ENCODE data around the gene SYCE3.

SYCE3 gene

DNA sequence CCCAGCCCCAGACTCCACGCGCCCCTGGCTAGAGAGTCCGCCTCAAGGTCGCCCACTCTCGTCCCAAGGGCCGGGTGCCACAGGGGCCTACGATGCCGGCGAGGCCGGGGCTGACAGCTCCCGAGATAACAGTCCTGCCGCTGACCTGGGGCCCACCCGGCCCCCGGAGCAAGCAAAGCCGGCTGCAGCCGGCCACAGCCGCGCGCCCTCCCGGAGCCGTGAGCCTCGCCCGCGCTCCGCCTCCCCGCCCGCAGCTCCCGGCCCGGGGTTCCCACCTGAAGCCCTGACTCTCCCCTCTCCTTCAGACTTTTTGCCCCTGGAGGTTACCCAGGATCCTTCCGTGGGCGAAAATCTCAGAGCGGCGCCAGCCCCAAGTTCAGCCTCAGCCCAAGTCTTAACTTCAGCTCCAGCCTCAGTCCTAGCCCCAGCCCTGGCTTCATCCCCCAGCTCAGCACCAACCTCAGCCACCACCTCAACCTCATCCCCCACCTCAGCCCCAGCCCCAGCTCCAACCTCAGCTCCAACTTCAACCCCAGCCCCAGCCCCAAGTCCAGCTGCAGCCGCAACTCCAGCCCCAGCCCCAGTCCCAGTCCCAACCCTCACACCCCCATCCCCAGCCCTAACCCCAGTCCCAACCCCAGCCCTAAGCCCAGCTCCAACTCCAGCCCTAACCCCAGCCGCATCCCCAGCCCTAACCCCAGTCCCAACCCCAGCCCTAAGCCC lies 15.3 kb downstream of the SYCE3 start:
- Histone ChIP-seq H3K36me3 (ENCODE audit: control insufficient read depth, insufficient read depth, low read length) (no peaks in the 10 kb centered on the region), H3K79me2 (no peaks in the 10 kb centered on the region), H3K9me3 (ENCODE audit: control insufficient read depth, low read length) (no peaks in the 10 kb centered on the region), H3K4me1 (peaks cover 7% of the 10 kb centered on the region), H3K4me3 (ENCODE audit: low read depth, low read length) (peak overlapping the region; percentile 19), H2AFZ (no peak overlapping the region), H3K27ac (no peak overlapping the region), H3K27me3 (ENCODE audit: control insufficient read depth, insufficient read depth, low read length) (no peaks in the 10 kb centered on the region), H3K9ac (no peak overlapping the region), H3K4me2 (ENCODE audit: low read length) (peak overlapping the region; percentile 56)
- TF ChIP-seq, protein P1, sequence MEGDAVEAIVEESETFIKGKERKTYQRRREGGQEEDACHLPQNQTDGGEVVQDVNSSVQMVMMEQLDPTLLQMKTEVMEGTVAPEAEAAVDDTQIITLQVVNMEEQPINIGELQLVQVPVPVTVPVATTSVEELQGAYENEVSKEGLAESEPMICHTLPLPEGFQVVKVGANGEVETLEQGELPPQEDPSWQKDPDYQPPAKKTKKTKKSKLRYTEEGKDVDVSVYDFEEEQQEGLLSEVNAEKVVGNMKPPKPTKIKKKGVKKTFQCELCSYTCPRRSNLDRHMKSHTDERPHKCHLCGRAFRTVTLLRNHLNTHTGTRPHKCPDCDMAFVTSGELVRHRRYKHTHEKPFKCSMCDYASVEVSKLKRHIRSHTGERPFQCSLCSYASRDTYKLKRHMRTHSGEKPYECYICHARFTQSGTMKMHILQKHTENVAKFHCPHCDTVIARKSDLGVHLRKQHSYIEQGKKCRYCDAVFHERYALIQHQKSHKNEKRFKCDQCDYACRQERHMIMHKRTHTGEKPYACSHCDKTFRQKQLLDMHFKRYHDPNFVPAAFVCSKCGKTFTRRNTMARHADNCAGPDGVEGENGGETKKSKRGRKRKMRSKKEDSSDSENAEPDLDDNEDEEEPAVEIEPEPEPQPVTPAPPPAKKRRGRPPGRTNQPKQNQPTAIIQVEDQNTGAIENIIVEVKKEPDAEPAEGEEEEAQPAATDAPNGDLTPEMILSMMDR (IDR thresholded peaks at IDR 0.05): no peak

DNA sequence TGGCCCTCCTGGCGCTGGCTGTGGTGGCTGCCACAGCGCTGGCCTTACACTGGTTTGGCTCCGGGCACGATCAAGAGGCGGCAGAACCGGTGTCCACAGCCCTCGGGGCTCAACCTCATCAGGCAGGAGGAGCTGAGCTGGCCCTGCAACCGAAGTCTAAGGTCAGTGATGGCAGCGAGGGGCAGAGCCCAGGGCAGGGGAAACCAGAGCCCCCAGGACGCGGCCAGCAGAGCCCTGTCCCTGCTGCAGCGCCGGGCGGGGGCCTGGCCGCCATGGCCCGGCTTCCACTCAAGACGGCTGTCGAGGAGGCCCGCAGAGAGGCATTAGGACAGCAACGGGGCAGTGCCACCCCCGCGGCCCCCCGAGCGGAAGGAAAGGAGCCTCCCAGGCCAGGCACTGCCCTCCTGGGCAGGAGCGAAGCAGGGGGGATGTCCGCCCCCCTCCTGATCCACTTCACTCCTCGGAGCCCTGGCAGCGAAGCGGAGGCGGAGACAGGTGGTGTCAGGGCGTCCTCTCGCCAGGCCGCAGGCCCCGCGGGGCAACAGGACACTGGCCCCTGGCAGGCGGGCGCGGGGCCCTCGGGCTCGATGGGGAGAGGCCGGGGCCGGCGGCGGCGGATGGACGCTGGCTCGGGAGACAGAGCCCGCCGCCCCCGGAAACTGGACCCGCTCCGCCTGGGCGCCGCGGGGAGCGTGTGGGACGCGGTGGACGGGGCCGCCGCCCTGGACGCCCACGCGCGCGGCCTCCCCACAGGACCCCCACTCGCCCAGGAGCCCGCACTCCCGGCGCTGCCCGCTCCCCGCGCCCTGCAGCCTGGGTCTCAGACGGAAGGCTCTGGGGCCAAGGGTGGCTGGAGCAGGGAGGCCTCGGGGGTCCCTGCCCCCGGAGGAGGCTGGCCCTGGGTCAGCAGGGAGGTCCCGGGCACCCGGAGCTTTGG lies 16.1 kb downstream of the SYCE3 start:
- Histone ChIP-seq H3K36me3 (ENCODE audit: control insufficient read depth, insufficient read depth, low read length) (no peaks in the 10 kb centered on the region), H3K9ac (no peak overlapping the region), H3K27ac (no peak overlapping the region), H3K4me2 (ENCODE audit: low read length) (peak overlapping the region; percentile 56), H3K4me1 (peaks cover 7% of the 10 kb centered on the region), H3K27me3 (ENCODE audit: control insufficient read depth, insufficient read depth, low read length) (no peaks in the 10 kb centered on the region), H2AFZ (peak overlapping the region; percentile 70), H3K79me2 (no peaks in the 10 kb centered on the region), H3K4me3 (ENCODE audit: low read depth, low read length) (peak overlapping the region; percentile 19), H3K9me3 (ENCODE audit: control insufficient read depth, low read length) (no peaks in the 10 kb centered on the region)
- TF ChIP-seq, protein P1 (IDR thresholded peaks at IDR 0.05): no peak

DNA sequence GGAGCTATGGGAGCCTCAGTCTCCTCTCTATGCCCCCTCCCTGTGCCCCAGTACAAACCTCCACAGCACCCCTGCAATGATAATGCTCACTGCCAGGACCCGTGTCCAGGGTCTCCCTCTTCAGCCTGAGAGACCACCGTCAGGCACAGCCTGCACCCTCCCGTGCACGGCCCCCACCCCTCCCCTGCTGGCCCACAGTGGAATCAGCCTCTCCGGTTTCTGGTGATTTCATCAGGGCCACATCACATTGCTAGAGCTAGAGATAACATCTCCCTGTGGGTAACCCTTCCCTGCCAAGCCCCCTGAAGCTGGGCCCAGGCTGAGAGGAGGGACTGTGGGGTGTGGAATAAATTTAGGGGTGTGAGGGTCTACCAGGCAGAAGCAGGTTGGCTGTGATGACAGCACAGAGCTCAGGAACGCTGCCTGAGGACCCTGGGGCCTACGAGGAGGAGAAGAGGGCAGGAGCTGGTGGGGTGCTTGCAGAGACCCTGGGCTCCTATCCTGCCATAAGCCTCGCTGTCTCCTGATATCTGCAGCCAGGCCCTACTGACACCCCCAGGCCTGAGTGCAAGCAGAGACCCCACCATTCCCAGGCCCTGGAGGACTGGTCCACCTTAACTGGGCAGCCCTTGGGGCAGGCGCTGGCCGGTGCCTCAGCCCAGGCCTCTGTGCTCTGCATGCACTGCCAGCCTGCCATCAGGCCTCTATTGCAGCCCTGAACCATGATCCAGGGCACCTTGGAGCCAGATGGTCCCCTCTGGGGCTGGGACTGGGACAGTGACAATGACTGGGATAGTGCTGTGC lies 17.0 kb downstream of the SYCE3 start, which contains the start of gene KLHDC7B:
Gene KLHDC7B, plus strand, starts transcription at position 378 of the 804 bp plus-strand sequence. Its CDS starts 345 bp downstream, at position 723.
- H2AFZ ChIP-seq: peak within 1 kb of the TSS; percentile 70
- peak within 1 kb of the TSS; percentile 86 for H3K27ac ChIP-seq
- no peak within 1 kb of the TSS for H3K9ac ChIP-seq
- no peaks in the 10 kb centered on the region for H3K9me3 ChIP-seq (ENCODE audit: control insufficient read depth, low read length)
- TF ChIP-seq, protein P1 (IDR thresholded peaks at IDR 0.05): peak; percentile 12
- H3K27me3 ChIP-seq (ENCODE audit: control insufficient read depth, insufficient read depth, low read length): no peaks in the 10 kb centered on the region
- peak within 1 kb of the TSS; percentile 19 for H3K4me3 ChIP-seq (ENCODE audit: low read depth, low read length)
- H3K4me2 ChIP-seq (ENCODE audit: low read length): peak within 1 kb of the TSS; percentile 56
- H3K79me2 ChIP-seq: no peaks in the 10 kb centered on the region
- peaks cover 7% of the 10 kb centered on the region for H3K4me1 ChIP-seq
- H3K36me3 ChIP-seq (ENCODE audit: control insufficient read depth, insufficient read depth, low read length): no peaks in the 10 kb centered on the region

DNA sequence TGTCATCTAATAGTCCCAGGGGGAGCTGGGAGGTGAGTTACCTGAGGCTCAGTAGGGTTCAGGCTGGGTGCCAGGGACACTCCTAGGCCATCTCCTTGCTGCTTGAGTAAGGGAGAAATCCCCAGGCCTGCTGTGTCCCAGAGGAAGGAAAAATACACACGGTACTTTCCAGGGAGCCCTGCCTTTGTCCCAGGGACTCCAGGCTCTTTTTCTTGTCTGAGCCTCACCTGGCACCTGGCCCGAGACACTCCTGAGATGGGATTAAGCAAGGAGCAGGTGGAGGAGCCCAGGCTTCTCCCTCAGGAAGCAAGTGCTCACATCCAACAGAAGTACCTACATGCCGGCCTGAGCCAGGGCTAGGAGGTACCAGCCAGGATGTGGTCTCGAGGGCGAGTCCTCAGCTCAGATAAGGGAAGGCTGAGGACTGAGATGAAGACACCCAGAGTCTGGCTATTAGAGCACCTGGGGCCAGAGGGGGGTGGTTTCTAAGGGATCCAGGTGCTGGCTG lies 17.9 kb downstream of the SYCE3 start:
- TF ChIP-seq, protein P1 (IDR thresholded peaks at IDR 0.05): no peak
- Histone ChIP-seq H3K79me2 (no peaks in the 10 kb centered on the region), H3K27ac (peak overlapping the region; percentile 86), H3K4me2 (ENCODE audit: low read length) (peak overlapping the region; percentile 56), H3K9ac (no peak overlapping the region), H3K9me3 (ENCODE audit: control insufficient read depth, low read length) (no peaks in the 10 kb centered on the region), H3K27me3 (ENCODE audit: control insufficient read depth, insufficient read depth, low read length) (no peaks in the 10 kb centered on the region), H2AFZ (peak overlapping the region; percentile 65), H3K4me3 (ENCODE audit: low read depth, low read length) (no peak overlapping the region), H3K4me1 (peaks cover 7% of the 10 kb centered on the region), H3K36me3 (ENCODE audit: control insufficient read depth, insufficient read depth, low read length) (no peaks in the 10 kb centered on the region)
